HCT116 (cell line): Measurements from ENCODE around the gene PLEKHA8.

ENCODE experiments used
- CTCF ChIP-seq, 3 experiments: fragments of 200-600 bp in 1 of 3; sonication (generic) in 1 of 3; IDR thresholded peaks in 2 of 3; conservative IDR thresholded peaks in 1 of 3; 2 replicates each; pipeline ENCODE4 v1.5.1; 2012 to 2017; ENCODE audit warnings: low read depth in 2 of 3, low read length in 2 of 3, antibody characterized with exemption in 1 of 3, borderline replicate concordance in 1 of 3, control low read depth in 1 of 3, mild to moderate bottlenecking in 1 of 3, mixed read lengths in 1 of 3, mixed run types in 1 of 3, moderate library complexity in 1 of 3; ENCODE audit not compliant: insufficient read depth in 1 of 3
- EZH2 ChIP-seq: fragments of 200-600 bp; sonication (generic); IDR thresholded peaks from 2 replicates; pipeline ENCODE4 v1.6.1; 2017; ENCODE audit warnings: antibody characterized with exemption, mixed run types
- EZH2phosphoT487 ChIP-seq: fragments of 200-600 bp; IDR thresholded peaks from 2 replicates; pipeline ENCODE4 v1.6.1; 2018; ENCODE audit warnings: antibody characterized with exemption, borderline replicate concordance
- POLR2A ChIP-seq: IDR thresholded peaks from 2 replicates; pipeline ENCODE4 v1.7.0; 2011; ENCODE audit warnings: borderline replicate concordance; ENCODE audit not compliant: insufficient read depth, insufficient read length; ENCODE audit errors: extremely low read depth
- POLR2AphosphoS5 ChIP-seq: IDR thresholded peaks from 2 replicates; pipeline ENCODE4 v1.6.1; 2011; ENCODE audit warnings: mild to moderate bottlenecking, low read depth, low read length, moderate library complexity
- RAD21 ChIP-seq: IDR thresholded peaks from 2 replicates; pipeline ENCODE4 v1.6.1; 2012; ENCODE audit warnings: low read depth, mild to moderate bottlenecking
- REST ChIP-seq: IDR thresholded peaks from 2 replicates; pipeline ENCODE4 v1.6.1; 2012; ENCODE audit warnings: low read depth
- SIN3A ChIP-seq: IDR thresholded peaks from 2 replicates; pipeline ENCODE4 v1.6.1; 2012; ENCODE audit warnings: low read depth
- SRF ChIP-seq: IDR thresholded peaks from 2 replicates; pipeline ENCODE4 v1.6.1; 2012; ENCODE audit warnings: low read depth

- TF ChIP-seq CTCF (IDR thresholded peaks at IDR 0.05 in 2 of 3, conservative IDR thresholded peaks at IDR 0.05 in 1 of 3; ENCODE audit: borderline replicate concordance in 1 of 3, insufficient read depth in 1 of 3, low read depth in 2 of 3, low read length in 2 of 3) (no peak), EZH2phosphoT487 (no peak), EZH2 (no peak), POLR2A (no peak), REST (no peak), SRF (no peak), RAD21 (no peak), SIN3A (no peak), POLR2AphosphoS5 (no peak)
Observed at GRCh38 chr7:30136743-30137485, 108.7 kb downstream of the PLEKHA8 start.
